A673 (cell line): ENCODE results near the gene SUPT3H. TPM values are rescaled to one million over a fixed set of nuclear protein-coding genes. Genes with fewer than 3 reads are reported as not detected.

Experiments
- BruUV-seq: library from RNA; stranded (reverse); fragments of 400-500 nt; replicated peaks from 2 replicates; lab custom pipeline; 2021; lab: Mats Ljungman, UMichigan
- CTCF ChIA-PET: fragments of 300-600 bp; sonication (Branson Sonifier 250); formaldehyde crosslinking; loops from one replicate; lab custom pipeline; 2022; ENCODE audit warnings: antibody characterized with exemption; lab: Charles Lee
- POLR2A ChIA-PET: fragments of 300-600 bp; sonication (Branson Sonifier 250); formaldehyde crosslinking; loops from one replicate; lab custom pipeline; 2022; ENCODE audit warnings: antibody characterized with exemption; ENCODE audit not compliant: low non-redundant PET; lab: Charles Lee
- DNase-seq: peaks from one replicate; pipeline ENCODE4 v3.0.0-alpha.2; 2015; ENCODE audit warnings: low spot score
- H3K27ac ChIP-seq: fragments of 200-600 bp; sonication (generic); 2 replicates; pipeline ENCODE4 v1.5.1; 2016; ENCODE audit warnings: mixed run types, low read depth, mild to moderate bottlenecking, mixed read lengths, antibody characterized with exemption, low read length; ENCODE audit not compliant: poor library complexity, severe bottlenecking
- H3K27me3 ChIP-seq: fragments of 200-600 bp; sonication (generic); replicated peaks from 2 replicates; pipeline ENCODE4 v1.6.1; 2017; ENCODE audit warnings: mixed run types, low read depth, mild to moderate bottlenecking, mixed read lengths, antibody characterized with exemption, low read length; ENCODE audit not compliant: insufficient read depth, poor library complexity
- H3K36me3 ChIP-seq: fragments of 200-600 bp; sonication (generic); 2 replicates; pipeline ENCODE4 v1.6.1; 2016; ENCODE audit warnings: mixed run types, mild to moderate bottlenecking, mixed read lengths, antibody characterized with exemption, low read length; ENCODE audit not compliant: insufficient read depth, poor library complexity, severe bottlenecking
- H3K4me1 ChIP-seq: fragments of 200-600 bp; sonication (generic); 2 replicates; pipeline ENCODE4 v1.6.1; 2017; ENCODE audit warnings: mixed run types, mild to moderate bottlenecking, mixed read lengths, antibody characterized with exemption, low read length; ENCODE audit not compliant: insufficient read depth, poor library complexity, severe bottlenecking
- H3K4me3 ChIP-seq: fragments of 200-600 bp; sonication (generic); 2 replicates; pipeline ENCODE4 v1.5.1; 2016; ENCODE audit warnings: low read depth, mixed run types, mild to moderate bottlenecking, mixed read lengths, low read length; ENCODE audit not compliant: poor library complexity, severe bottlenecking
- H3K9me3 ChIP-seq: fragments of 200-600 bp; sonication (generic); 2 replicates; pipeline ENCODE4 v1.6.1; 2016; ENCODE audit warnings: mixed run types, low read depth, mild to moderate bottlenecking, mixed read lengths, antibody characterized with exemption, low read length; ENCODE audit not compliant: poor library complexity, severe bottlenecking
- EZH2 ChIP-seq: fragments of 200-600 bp; sonication (generic); IDR thresholded peaks from 2 replicates; pipeline ENCODE4 v1.6.1; 2017; ENCODE audit warnings: borderline replicate concordance, low read depth, mild to moderate bottlenecking, mixed read lengths, antibody characterized with exemption, low read length; ENCODE audit not compliant: poor library complexity, severe bottlenecking
- intact Hi-C: fragments of 100-400 bp; cut with micrococcal nuclease; formaldehyde crosslinking; loops from one replicate; pipeline ENCODE4 v1.10.0; 2022; ENCODE audit not compliant: unreplicated experiment
- total RNA-seq: library from RNA; stranded (reverse); gene quantifications from 2 replicates; pipeline ENCODE4 v1.2.3, GENCODE V29; 2021
- TF ChIP-seq, protein P1 (sequence below): fragments of 300-800, 200-600 bp; sonication (generic); conservative IDR thresholded peaks from 2 replicates; pipeline ENCODE4 v1.5.1; 2017; ENCODE audit warnings: low read depth, mild to moderate bottlenecking, antibody characterized with exemption, low read length, moderate library complexity, mixed read lengths

The SUPT3H gene
- total RNA-seq, 1 experiment from 2014 or later = 10.8 TPM

DNA sequence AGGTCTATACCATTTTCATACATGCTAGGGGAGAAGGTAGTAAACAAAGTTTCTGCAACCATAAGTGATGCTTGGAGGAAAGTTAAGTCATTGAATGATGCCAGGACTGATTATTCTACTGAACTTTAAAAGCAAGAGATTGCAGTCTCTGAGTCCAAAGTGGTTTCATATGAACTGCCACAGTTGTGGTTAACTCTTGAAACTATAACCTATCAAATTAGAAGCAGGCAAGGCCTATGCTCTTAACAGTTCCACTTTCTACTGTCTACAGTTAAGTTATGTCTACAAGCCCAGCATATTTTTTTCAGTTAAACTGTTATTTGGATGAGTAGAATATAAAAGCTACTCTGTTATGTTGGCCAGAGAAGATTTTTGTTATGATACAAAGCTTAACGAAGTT lies 376.1 kb downstream of the SUPT3H start:
- CTCF ChIA-PET = interaction anchor here (0.6 kb wide), 1 partner anchor 20 kb away, joined by 5 read pairs; no protein-coding TSS in a partner anchor
- BruUV-seq = no TSS peak
- TF ChIP-seq EZH2 = no peak
- intact Hi-C loops = no loop called here
- H3K36me3 ChIP-seq = no peaks in the 10 kb centered on the region
- H3K27me3 ChIP-seq = no peaks in the 10 kb centered on the region
- no peak overlapping the region for H3K27ac ChIP-seq
- H3K4me3 ChIP-seq = no peak overlapping the region
- H3K4me1 ChIP-seq = no peaks in the 10 kb centered on the region
- no peaks in the 10 kb centered on the region for H3K9me3 ChIP-seq
- DNase-seq = no peak
- POLR2A ChIA-PET = no interaction called here

DNA sequence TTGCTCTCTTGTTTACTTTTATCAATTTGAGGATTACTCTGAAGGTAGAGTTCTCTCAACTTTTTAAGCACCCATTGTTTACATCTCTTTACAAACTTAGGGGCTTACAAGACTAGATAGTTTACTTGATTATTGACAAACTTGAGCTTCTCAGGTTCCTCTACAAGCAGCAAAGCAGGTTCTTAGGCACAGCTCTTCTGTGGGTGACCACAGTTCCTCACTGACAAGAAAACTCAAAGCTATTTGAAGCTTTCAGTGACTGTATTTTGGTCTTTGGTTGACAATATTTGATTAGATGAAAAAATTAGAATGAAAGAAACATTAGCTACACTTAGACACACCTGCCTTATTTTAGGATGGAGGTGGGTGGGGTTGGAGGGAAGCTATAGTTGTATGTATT lies 376.9 kb downstream of the SUPT3H start:
- CTCF ChIA-PET = no interaction called here
- POLR2A ChIA-PET = no interaction called here
- Histone ChIP-seq H3K36me3 (no peaks in the 10 kb centered on the region), H3K4me1 (no peaks in the 10 kb centered on the region), H3K4me3 (no peak overlapping the region), H3K27me3 (no peaks in the 10 kb centered on the region), H3K9me3 (no peaks in the 10 kb centered on the region), H3K27ac (no peak overlapping the region)
- TF ChIP-seq, protein P1, sequence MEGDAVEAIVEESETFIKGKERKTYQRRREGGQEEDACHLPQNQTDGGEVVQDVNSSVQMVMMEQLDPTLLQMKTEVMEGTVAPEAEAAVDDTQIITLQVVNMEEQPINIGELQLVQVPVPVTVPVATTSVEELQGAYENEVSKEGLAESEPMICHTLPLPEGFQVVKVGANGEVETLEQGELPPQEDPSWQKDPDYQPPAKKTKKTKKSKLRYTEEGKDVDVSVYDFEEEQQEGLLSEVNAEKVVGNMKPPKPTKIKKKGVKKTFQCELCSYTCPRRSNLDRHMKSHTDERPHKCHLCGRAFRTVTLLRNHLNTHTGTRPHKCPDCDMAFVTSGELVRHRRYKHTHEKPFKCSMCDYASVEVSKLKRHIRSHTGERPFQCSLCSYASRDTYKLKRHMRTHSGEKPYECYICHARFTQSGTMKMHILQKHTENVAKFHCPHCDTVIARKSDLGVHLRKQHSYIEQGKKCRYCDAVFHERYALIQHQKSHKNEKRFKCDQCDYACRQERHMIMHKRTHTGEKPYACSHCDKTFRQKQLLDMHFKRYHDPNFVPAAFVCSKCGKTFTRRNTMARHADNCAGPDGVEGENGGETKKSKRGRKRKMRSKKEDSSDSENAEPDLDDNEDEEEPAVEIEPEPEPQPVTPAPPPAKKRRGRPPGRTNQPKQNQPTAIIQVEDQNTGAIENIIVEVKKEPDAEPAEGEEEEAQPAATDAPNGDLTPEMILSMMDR = no peak
- TF ChIP-seq EZH2 = no peak
- no peak for DNase-seq
- BruUV-seq = no TSS peak
- intact Hi-C loops = no loop called here

DNA sequence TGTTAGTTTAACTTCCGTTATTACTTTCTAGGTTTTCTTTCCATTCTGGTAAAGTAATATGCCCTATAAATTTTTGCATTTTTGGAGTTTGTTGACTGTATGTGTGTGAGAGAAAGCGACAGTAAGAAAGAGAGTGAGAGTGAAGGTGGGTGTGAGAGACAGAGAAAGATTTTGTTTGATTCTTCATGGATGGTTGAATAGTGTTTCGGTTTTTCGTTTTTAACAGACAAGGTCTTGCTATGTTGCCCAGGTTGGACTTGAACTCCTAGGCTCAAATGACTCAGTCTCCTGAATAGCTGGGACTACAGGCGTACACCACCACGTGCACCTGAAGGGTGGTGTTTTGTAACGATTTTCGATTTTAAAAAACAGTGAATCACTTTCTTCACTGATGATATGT lies 378.7 kb downstream of the SUPT3H start:
- TF ChIP-seq, protein P1 = no peak
- no peak for TF ChIP-seq EZH2
- no TSS peak for BruUV-seq
- Histone ChIP-seq H3K27me3 (no peaks in the 10 kb centered on the region), H3K9me3 (no peaks in the 10 kb centered on the region), H3K27ac (no peak overlapping the region), H3K4me3 (no peak overlapping the region), H3K36me3 (no peaks in the 10 kb centered on the region), H3K4me1 (no peaks in the 10 kb centered on the region)
- intact Hi-C loops = no loop called here
- CTCF ChIA-PET = no interaction called here
- no peak for DNase-seq
- POLR2A ChIA-PET = no interaction called here

DNA sequence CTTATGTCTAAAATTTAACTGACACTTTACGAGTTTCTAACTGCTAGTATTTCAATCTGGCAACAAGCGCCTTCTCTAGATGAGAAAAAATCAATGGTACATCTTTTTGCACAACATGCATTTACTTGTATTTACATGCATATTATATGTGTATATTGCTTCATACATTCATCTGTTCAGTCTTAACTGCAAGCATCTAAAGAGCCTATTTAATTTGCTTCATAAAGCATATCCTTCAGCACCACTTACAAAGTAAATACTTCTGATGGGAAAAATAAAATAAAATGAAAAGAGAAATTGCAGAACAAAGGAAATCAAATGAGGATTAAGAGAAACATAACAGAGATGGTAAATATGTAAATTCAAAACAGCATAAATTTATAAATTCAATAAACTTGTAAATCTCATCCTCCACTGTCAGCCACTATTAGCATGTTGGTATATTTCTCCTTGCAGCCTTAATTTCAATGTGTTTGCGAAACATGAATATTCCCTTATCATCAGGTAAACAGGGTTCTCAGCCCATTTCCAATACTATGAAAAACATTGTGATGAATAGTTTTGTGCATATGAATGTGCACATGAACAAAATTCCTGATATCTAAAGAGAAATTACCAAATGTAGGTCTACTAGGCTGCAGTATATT lies 382.1 kb downstream of the SUPT3H start:
- intact Hi-C loops = no loop called here
- Histone ChIP-seq H3K36me3 (no peaks in the 10 kb centered on the region), H3K4me1 (no peaks in the 10 kb centered on the region), H3K4me3 (no peak overlapping the region), H3K27me3 (no peaks in the 10 kb centered on the region), H3K27ac (no peak overlapping the region), H3K9me3 (no peaks in the 10 kb centered on the region)
- DNase-seq = no peak
- ChIA-PET POLR2A (no interaction called here), CTCF (no interaction called here)
- TF ChIP-seq EZH2 = no peak
- TF ChIP-seq, protein P1 = no peak
- no TSS peak for BruUV-seq
